ENCODE measurements around the gene NRXN3.

The NRXN3 gene

GRCh38 chr14:79271122-79271521 is 1100.9 kb downstream of the NRXN3 start:
- no peak for DNase-seq

- no peak for DNase-seq
Measured at GRCh38 chr14:79274641-79275291, 1104.6 kb downstream of the NRXN3 start.

- no peak for DNase-seq
Measured at GRCh38 chr14:79275292-79275655, 1105.1 kb downstream of the NRXN3 start.

GRCh38 chr14:79278286-79278797 is 1108.2 kb downstream of the NRXN3 start:
- DNase-seq, result no peak

- peak; percentile 92 for DNase-seq
Measured at GRCh38 chr14:79278798-79279644, 1108.8 kb downstream of the NRXN3 start.

GRCh38 chr14:79279645-79280597 is 1109.7 kb downstream of the NRXN3 start:
- DNase-seq, result no peak

- DNase-seq, result no peak
Measured at GRCh38 chr14:79281244-79282152, 1111.3 kb downstream of the NRXN3 start.

GRCh38 chr14:79284621-79285020 is 1114.4 kb downstream of the NRXN3 start:
- DNase-seq, result no peak

- DNase-seq, result no peak
Measured at GRCh38 chr14:79285263-79285662, 1115.1 kb downstream of the NRXN3 start.

GRCh38 chr14:79287976-79288375 is 1117.8 kb downstream of the NRXN3 start:
- no peak for DNase-seq

GRCh38 chr14:79293482-79294177 is 1123.5 kb downstream of the NRXN3 start:
- peak; percentile 23 for DNase-seq

- DNase-seq, result no peak
Measured at GRCh38 chr14:79294499-79294898, 1124.3 kb downstream of the NRXN3 start.

GRCh38 chr14:79295385-79295784 is 1125.2 kb downstream of the NRXN3 start:
- DNase-seq, result no peak

- peak; percentile 17 for DNase-seq
Measured at GRCh38 chr14:79298373-79298772, 1128.2 kb downstream of the NRXN3 start.

- DNase-seq, result no peak
Measured at GRCh38 chr14:79299162-79299561, 1129.0 kb downstream of the NRXN3 start.

GRCh38 chr14:79304279-79304678 is 1134.1 kb downstream of the NRXN3 start:
- no peak for DNase-seq

- DNase-seq, result no peak
Measured at GRCh38 chr14:79306546-79306945, 1136.4 kb downstream of the NRXN3 start.

GRCh38 chr14:79318371-79318770 is 1148.2 kb downstream of the NRXN3 start:
- no peak for DNase-seq

- DNase-seq, result no peak
Measured at GRCh38 chr14:79320561-79320960, 1150.4 kb downstream of the NRXN3 start.

- DNase-seq, result no peak
Measured at GRCh38 chr14:79321070-79321469, 1150.9 kb downstream of the NRXN3 start.

- DNase-seq, result no peak
Measured at GRCh38 chr14:79325071-79325470, 1154.9 kb downstream of the NRXN3 start.

Measured in NCI-H1436 (cell line).